GM12878 (cell line): ENCODE measurements around the gene ERCC4. TPM values are rescaled to one million over a fixed set of nuclear protein-coding genes. Genes with fewer than 3 reads are reported as not detected.

Experiments used
- ASH2L ChIP-seq: fragments of 300-600, 200-600 bp; sonication (generic); IDR thresholded peaks from 2 replicates; pipeline ENCODE4 v1.6.1; 2017; ENCODE audit warnings: low read depth, mild to moderate bottlenecking, borderline replicate concordance
- ATF7 ChIP-seq: fragments of 450-650 bp; IDR thresholded peaks from 2 replicates; pipeline ENCODE4 v1.6.1; 2016; ENCODE audit warnings: low read depth, mild to moderate bottlenecking
- CBX3 ChIP-seq: fragments of 200-600 bp; sonication (generic); IDR thresholded peaks from 2 replicates; pipeline ENCODE4 v1.6.1; 2016; ENCODE audit warnings: low read depth, borderline replicate concordance
- ELK1 ChIP-seq: IDR thresholded peaks from 2 replicates; pipeline ENCODE4 v1.6.1; 2012; ENCODE audit warnings: low read depth, low read length, improper control_type of control experiment
- EP300 ChIP-seq, 2 experiments: fragments of 150-350 bp in 1 of 2; IDR thresholded peaks; 2 replicates each; pipeline ENCODE4 v1.6.1; 2011 to 2012; ENCODE audit warnings: low read depth in 2 of 2, low read length in 2 of 2, borderline replicate concordance in 1 of 2, improper control_type of control experiment in 1 of 2, inconsistent platforms in 1 of 2; ENCODE audit not compliant: control insufficient read depth in 1 of 2
- FOXK2 ChIP-seq: fragments of 450-650 bp; IDR thresholded peaks from 2 replicates; pipeline ENCODE4 v1.6.1; 2017; ENCODE audit warnings: mild to moderate bottlenecking, moderate library complexity
- HDAC2 ChIP-seq: fragments of 200-600 bp; sonication (generic); IDR thresholded peaks from 2 replicates; pipeline ENCODE4 v1.6.1; 2017
- IKZF2 ChIP-seq, 2 experiments: fragments of 450-650 bp; IDR thresholded peaks; 2 replicates each; pipeline ENCODE4 v1.6.1; 2017; ENCODE audit warnings: mild to moderate bottlenecking in 2 of 2, moderate library complexity in 2 of 2
- LARP7 ChIP-seq: fragments of 450-650 bp; IDR thresholded peaks from 2 replicates; pipeline ENCODE4 v1.6.1; 2017; ENCODE audit warnings: mild to moderate bottlenecking
- MYC ChIP-seq: IDR thresholded peaks from 2 replicates; pipeline ENCODE4 v1.6.1; 2011; ENCODE audit warnings: mild to moderate bottlenecking, low read length, moderate library complexity, inconsistent platforms; ENCODE audit not compliant: insufficient read depth, insufficient replicate concordance, insufficient read length, severe bottlenecking
- NFYA ChIP-seq: IDR thresholded peaks from 2 replicates; pipeline ENCODE4 v1.6.1; 2011; ENCODE audit warnings: low read depth, mild to moderate bottlenecking, low read length, improper control_type of control experiment, borderline replicate concordance
- NR2C1 ChIP-seq: fragments of 450-650 bp; IDR thresholded peaks from 2 replicates; pipeline ENCODE4 v1.6.1; 2017; ENCODE audit warnings: antibody characterized with exemption, mild to moderate bottlenecking, moderate library complexity
- PKNOX1 ChIP-seq: fragments of 450-650 bp; IDR thresholded peaks from 2 replicates; pipeline ENCODE4 v1.6.1; 2016; ENCODE audit warnings: mild to moderate bottlenecking
- RAD21 ChIP-seq: IDR thresholded peaks from 2 replicates; pipeline ENCODE4 v1.6.1; 2011; ENCODE audit warnings: mild to moderate bottlenecking, low read depth, low read length, moderate library complexity; ENCODE audit not compliant: insufficient read depth
- RCOR1 ChIP-seq: conservative IDR thresholded peaks from 2 replicates; pipeline ENCODE4 v1.6.1; 2012; ENCODE audit warnings: low read depth, low read length, improper control_type of control experiment
- SP1 ChIP-seq: IDR thresholded peaks from one replicate; pipeline ENCODE4 v1.6.1; 2011; ENCODE audit warnings: low read depth, low read length
- SPI1 ChIP-seq: IDR thresholded peaks from 2 replicates; pipeline ENCODE4 v1.6.1; 2011; ENCODE audit warnings: low read depth, mild to moderate bottlenecking, low read length, moderate library complexity, borderline replicate concordance; ENCODE audit not compliant: insufficient read depth
- SREBF1 ChIP-seq: IDR thresholded peaks from 2 replicates; pipeline ENCODE4 v1.6.1; 2012; ENCODE audit warnings: mild to moderate bottlenecking, low read length
- SREBF2 ChIP-seq: IDR thresholded peaks from 2 replicates; pipeline ENCODE4 v1.6.1; 2012; ENCODE audit warnings: mild to moderate bottlenecking, low read length
- TCF7 ChIP-seq: IDR thresholded peaks from 2 replicates; pipeline ENCODE4 v1.6.1; 2014; ENCODE audit warnings: antibody characterized with exemption, borderline replicate concordance
- USF2 ChIP-seq: IDR thresholded peaks from 2 replicates; pipeline ENCODE4 v1.6.1; 2011; ENCODE audit warnings: low read depth, low read length, improper control_type of control experiment, borderline replicate concordance
- YBX1 ChIP-seq: fragments of 450-650 bp; IDR thresholded peaks from 2 replicates; pipeline ENCODE4 v1.6.1; 2016; ENCODE audit warnings: antibody characterized with exemption
- ZNF207 ChIP-seq: fragments of 450-650 bp; IDR thresholded peaks from 2 replicates; pipeline ENCODE4 v1.6.1; 2014; ENCODE audit warnings: antibody characterized with exemption, mild to moderate bottlenecking, borderline replicate concordance
- ZNF217 ChIP-seq: fragments of 450-650 bp; IDR thresholded peaks from 2 replicates; pipeline ENCODE4 v1.6.1; 2017; ENCODE audit warnings: antibody characterized with exemption, mild to moderate bottlenecking
- ZNF274 ChIP-seq: IDR thresholded peaks from one replicate; pipeline ENCODE4 v1.8.0; 2011; ENCODE audit not compliant: insufficient read length, insufficient read depth
- ZNF622 ChIP-seq: fragments of 450-650 bp; IDR thresholded peaks from 2 replicates; pipeline ENCODE4 v1.6.1; 2017; ENCODE audit warnings: mild to moderate bottlenecking, inconsistent platforms
- polyA plus RNA-seq, 11 experiments: library from polyadenylated mRNA; depleted of rRNA in 4 of 11; unstranded in 6 of 11; stranded (reverse) in 5 of 11; fragments of >200 nt; fragmentation: Nextera tagmentation in 4 of 11; fragmentation: Illumina TruSeq in 1 of 11; extraction: Ambion mirVana in 4 of 11; extraction: Trizol in 1 of 11; gene quantifications; 1 replicate in 1 of 11; 2 replicates in 10 of 11; pipeline versions ENCODE4 v1.2.1 to v1.2.3, GENCODE V29; 2011 to 2016; ENCODE audit warnings: inconsistent platforms in 2 of 11, missing spikeins in 2 of 11, low read depth in 1 of 11
- total RNA-seq, 4 experiments: library from RNA; depleted of rRNA in 3 of 4; stranded (reverse); fragments of >200 nt in 3 of 4; fragmentation: Illumina TruSeq in 1 of 4; extraction: Trizol in 1 of 4; gene quantifications; 2 replicates each; pipeline versions ENCODE4 v1.2.1 to v1.2.3, GENCODE V29; 2013 to 2021
- TF ChIP-seq, protein P1 (sequence below): IDR thresholded peaks from 2 replicates; pipeline ENCODE4 v1.6.1; 2011; ENCODE audit warnings: mild to moderate bottlenecking, low read depth, low read length, moderate library complexity; ENCODE audit not compliant: insufficient replicate concordance
- TF ChIP-seq, protein P2 (sequence below): IDR thresholded peaks from 2 replicates; pipeline ENCODE4 v1.6.1; 2012; ENCODE audit warnings: low read depth, low read length, improper control_type of control experiment

ERCC4 gene
- total and polyA plus RNA-seq, 10 of the 15 experiments (the other 5 are each of a cell fraction or from before 2014, with no cell fraction given) = 4.7 to 24.6 (median 8.9) TPM

DNA sequence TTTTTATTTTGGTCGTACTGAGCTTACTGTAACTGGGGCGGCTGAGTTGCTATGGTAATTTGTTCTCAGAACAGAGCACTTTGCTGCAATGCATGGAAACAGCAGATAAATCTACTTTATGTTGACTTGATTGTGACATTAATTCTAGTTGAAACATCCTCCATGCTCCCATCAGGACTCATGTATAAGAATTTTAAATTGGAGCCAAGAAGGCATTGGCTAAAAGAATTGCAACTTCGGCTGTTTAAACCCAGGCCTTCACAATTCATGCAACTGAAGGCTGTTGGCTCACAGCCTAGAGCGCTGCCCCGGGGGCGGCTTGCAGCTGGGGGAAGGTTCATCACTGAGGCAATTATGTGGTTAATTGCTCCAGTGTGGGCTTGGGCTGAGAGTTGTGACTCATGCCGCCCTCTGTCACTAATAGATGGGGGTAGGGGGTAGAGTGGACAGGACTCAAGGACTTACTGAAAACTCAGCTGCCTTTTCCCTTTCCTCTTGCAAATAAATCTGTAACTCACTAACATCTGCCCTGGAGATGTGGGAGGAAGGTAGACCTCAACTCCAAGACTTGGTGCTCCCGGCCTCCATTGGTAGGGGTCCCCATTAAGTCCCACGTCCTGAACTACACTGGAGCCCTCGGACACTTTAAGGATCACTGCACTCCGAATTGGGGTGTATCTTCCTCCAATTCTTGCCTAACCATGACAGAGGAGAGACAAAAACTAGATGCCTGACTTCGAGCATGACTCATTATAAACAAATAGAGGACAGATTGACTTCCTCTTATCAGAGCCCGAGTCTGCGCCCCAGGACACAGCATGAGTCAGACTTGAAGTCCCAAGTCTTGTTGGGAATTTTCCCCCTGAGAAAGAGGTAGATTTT is 37.5 kb downstream of the ERCC4 start (continued):
- TF ChIP-seq TCF7 (no peak), SPI1 (peak; percentile 96), SP1 (no peak), SREBF1 (no peak), ATF7 (peak; percentile 70), CBX3 (no peak), FOXK2 (no peak), NR2C1 (no peak), ZNF207 (no peak), NFYA (no peak), RAD21 (no peak), HDAC2 (no peak), IKZF2 (IDR thresholded peaks at IDR 0.05) (peak; percentile 75 to 82; a peak in 2 of 4 replicates), EP300 (IDR thresholded peaks at IDR 0.05; ENCODE audit: borderline replicate concordance in 1 of 2, control insufficient read depth in 1 of 2, low read depth in 2 of 2, low read length in 2 of 2) (peak; percentile 28 to 31; a peak in 3 of 4 replicates), ZNF274 (no peak), YBX1 (no peak), ZNF217 (peak; percentile 35; the same call in 1 of the 2 replicates), MYC (no peak), RCOR1 (peak; percentile 55; the same call in 1 of the 2 replicates), ZNF622 (no peak), LARP7 (no peak), ELK1 (no peak), USF2 (no peak), PKNOX1 (no peak), ASH2L (no peak), SREBF2 (no peak)
- TF ChIP-seq, protein P1, sequence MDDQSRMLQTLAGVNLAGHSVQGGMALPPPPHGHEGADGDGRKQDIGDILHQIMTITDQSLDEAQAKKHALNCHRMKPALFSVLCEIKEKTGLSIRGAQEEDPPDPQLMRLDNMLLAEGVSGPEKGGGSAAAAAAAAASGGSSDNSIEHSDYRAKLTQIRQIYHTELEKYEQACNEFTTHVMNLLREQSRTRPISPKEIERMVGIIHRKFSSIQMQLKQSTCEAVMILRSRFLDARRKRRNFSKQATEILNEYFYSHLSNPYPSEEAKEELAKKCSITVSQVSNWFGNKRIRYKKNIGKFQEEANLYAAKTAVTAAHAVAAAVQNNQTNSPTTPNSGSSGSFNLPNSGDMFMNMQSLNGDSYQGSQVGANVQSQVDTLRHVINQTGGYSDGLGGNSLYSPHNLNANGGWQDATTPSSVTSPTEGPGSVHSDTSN = no peak
- TF ChIP-seq, protein P2, sequence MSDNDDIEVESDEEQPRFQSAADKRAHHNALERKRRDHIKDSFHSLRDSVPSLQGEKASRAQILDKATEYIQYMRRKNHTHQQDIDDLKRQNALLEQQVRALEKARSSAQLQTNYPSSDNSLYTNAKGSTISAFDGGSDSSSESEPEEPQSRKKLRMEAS = no peak
